ENCODE results near the gene APOA4.

Gene APOA4

DNA sequence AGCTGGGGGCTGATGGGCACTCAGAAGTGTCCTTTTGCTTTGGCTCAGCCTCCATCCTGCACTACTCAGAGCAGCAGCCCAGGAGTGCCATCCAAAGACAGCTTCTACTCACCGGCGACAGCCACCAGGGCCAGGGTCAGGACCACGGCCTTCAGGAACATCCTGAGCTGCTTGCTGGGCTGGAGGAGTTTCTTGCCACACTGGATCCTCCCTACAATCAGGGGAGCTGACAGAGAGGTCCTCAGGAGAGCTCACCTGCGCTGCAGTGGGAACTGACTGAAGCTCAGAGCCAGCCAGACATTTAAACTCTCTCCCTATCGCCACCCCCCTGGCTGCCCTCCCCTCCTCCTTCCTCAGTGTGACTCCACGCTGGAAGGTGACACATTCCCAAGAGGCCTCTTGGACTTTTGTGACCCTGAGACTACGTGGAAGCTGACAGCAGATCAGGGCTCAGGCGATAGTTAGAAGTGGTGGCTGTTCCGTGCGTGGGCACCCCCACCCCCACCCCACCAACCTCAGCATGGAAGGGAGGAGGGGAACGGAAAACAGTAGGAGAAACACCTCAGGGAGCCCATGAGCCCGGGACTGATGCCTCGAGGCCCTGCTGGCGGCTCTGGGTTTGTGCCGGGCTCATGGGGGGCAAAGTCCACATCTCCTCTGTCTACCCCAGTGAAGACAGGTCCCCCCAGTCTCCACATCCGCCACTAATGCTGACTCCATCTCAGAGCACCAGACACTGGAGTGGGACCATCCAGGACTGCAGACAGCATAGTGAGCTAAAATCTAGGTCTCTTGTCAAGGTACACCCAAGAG, at the start of gene APOA4:
Gene APOA4 (minus strand): TSS at position 274 of the 813 bp plus-strand sequence. CDS start 113 bp downstream, at position 161.
- DNase-seq = no peak

DNA sequence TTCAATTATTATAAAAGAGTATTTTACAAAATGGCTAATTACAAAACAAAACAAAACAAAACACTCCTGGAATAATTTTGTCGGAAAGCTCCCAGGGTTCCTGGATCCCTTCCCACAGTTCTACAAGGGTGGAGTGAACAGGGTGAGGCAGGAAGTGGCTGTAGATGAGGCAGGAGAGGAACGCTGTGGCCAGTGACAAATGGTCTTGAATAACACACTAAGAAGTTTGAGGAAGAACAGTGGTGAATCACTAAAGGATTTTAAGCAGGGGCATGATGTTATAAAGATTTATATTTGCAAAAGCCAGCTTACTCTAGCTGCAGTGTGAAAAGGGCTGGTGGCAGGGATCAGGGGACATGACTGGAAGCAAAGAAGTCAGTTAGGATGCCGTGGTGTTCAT, 48.1 kb upstream of the APOA4 start:
- DNase-seq = no peak

GRCh38 chr11:116870054-116870453, 47.0 kb upstream of the APOA4 start:
- no peak for DNase-seq

DNA sequence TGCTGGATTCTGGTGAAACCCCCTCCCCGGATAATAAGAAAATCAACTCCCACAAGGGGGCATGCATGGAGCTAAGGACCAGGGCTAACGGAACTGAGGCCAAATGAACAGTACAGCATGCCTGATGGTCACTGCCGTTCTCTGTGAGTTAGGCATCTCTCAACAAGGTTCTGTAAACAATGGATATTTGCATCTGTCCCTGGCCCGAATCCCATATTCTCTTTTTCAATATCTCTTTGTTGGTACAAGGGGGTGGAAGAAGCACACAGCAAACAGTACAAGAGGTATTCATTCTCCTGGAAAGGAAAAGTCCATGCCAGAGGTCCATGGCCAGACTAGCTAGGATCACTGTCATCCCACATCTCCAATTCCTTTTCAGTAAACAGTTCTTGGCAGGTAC, 46.5 kb upstream of the APOA4 start:
- no peak for DNase-seq

DNA sequence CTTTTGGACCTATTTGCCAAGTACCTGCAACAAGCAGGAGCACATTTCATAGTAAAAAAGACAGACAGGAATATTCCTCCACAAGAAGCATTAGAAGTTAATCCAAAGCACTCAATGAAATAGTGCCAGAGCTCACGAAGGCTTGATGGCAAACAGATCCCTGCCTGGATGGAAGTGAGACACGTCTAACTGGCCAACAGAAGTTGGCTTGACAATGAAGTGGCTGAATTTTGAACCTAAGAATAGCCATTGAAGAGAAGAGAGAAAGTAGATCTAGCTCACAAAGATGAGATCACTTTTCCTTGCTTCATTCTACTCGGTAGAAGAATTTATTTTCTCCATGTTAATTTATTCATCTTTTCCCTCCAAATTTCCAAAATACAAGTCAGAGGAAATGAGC, 45.0 kb upstream of the APOA4 start:
- DNase-seq = no peak

GRCh38 chr11:116867619-116868018, 44.5 kb upstream of the APOA4 start:
- no peak for DNase-seq

DNA sequence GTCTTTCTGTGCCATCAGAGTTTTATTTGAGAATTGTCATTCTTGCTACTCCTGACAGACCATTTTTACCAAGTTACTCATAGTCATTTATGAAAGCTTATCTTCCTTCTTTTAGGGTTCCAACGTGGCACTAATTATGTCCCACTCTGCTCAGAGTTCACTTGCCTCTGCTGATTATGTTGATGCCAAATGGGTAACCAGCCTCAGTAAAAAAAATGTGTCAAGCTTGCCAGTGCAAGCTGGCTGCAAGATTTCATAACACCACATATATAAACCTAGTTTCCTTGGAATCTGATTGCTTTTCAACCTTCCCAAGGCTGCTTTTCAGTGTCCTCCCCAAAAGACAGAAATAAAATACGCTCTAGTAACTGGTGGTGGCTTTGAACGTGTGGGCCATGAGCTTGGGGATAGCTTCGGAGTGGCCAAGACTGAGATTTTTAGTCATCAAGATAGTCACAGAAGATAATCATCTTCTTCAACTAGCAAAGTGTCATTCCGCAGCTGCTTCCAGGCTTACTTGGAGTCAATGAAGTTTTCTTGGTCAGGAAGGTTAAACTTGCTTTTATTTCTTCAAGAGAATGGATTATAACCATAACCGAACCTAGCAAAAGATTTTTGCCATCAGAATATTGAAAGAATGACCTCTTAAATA, 43.8 kb upstream of the APOA4 start:
- DNase-seq = no peak

- no peak for DNase-seq
These were observed 42.6 kb upstream of the APOA4 start for GRCh38 chr11:116865696-116866095.

GRCh38 chr11:116864531-116864930, 41.4 kb upstream of the APOA4 start:
- no peak for DNase-seq

DNA sequence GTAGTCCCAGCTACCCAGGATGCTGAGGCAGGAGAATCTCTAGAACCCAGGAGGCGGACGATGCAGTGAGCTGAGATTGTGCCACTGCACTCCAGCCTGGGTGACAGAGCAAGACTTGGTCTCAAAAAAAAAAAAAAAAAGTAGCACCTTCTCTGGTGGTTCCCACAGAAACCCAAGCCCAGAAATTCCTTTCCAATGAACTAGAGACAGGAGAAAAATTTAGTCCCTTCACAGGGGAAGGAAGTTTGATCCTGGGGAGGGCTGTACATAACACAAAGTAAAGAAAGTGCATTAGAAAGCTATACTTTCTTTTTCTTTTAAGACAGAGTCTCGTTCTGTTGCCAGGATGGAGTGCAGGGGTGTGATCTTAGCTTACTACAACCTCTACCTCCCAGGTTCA, 39.8 kb upstream of the APOA4 start:
- DNase-seq = no peak

- no peak for DNase-seq
These were observed 39.1 kb upstream of the APOA4 start for GRCh38 chr11:116862185-116862584.

GRCh38 chr11:116861539-116861938, 38.4 kb upstream of the APOA4 start:
- no peak for DNase-seq

DNA sequence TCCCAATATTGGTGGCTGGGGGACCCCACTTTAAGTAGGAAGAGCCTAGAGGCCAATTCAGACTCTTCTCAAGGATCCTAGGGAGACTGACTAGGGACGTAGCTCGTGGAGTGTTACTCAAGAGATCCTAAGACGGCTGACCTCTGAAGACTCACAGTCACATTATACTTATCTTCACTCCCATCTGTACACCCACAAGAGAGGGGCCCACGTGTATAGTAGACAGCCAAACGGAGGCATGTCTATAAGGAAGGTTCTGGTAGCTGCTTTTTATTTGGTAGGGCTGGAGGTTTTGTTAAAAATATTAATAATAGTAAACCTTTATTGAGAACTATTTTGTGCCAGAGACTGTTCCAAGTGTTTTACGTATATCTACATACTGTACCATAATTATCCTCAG, 37.2 kb upstream of the APOA4 start:
- no peak for DNase-seq

DNA sequence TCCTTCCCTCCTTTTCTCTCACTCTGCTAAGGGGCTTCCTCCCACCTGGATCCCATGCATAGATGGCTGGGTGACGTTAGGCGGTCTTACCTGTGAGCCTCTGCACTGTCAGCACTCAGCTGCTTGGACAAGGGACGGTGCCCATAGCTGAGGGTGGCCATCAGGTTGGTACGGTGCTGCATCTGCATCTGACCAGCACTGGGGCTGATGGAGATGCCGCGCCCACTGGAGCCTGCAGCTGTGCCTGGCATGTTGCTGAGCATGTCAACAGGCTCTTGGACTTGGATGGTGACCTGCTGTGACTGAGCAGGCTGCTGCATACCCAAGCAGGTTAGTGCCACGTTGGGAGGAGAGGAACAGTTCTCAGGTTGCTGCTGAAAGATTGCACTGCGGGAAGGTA, 36.1 kb upstream of the APOA4 start:
- no peak for DNase-seq

DNA sequence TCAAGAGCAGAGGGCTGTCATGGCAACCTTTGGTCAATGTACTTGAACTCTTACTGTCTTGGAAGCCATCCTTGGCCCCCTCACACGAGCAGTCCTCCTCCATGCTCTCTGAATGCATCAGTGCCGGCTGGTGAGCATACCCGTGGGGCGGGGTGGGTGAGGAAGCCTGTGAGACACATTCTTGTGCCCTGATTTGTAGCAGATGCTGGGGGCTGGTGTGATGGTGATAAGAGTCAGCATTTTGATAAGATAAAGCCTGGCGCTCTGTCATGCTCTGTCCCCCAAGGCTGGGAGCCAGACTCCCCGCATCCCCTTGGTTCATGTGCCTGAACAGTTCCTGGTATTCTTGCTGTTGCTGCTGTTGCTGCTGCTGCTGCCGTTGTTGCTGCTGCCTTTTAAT, 34.8 kb upstream of the APOA4 start:
- DNase-seq = no peak

DNA sequence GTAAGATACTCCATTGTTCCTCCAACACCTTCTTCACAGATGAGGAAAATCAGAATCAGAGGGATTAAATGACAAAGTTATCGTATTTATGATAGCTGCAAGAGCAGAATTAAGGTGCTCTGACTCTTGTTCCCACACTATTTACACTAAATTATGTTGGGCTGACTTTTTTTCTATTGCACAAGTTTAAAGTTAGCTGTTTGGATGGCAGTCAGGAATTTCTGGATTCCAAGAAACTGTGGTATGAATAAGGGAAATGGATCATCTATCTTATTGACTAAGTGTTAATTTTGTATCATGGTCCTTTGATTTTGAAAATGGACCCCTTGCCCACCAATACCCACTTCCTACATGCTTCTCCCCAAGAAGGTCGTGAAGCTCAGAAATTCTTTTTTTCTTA, 34.2 kb upstream of the APOA4 start:
- no peak for DNase-seq

GRCh38 chr11:116856423-116856822, 33.3 kb upstream of the APOA4 start:
- DNase-seq = no peak

GRCh38 chr11:116855413-116855812, 32.3 kb upstream of the APOA4 start:
- DNase-seq = no peak

- peak; percentile 72 to 74 for DNase-seq
These were observed 30.5 kb upstream of the APOA4 start for GRCh38 chr11:116853461-116854073.

- peak; percentile 42 to 46 for DNase-seq
These were observed 29.3 kb upstream of the APOA4 start for GRCh38 chr11:116852261-116853031.

DNA sequence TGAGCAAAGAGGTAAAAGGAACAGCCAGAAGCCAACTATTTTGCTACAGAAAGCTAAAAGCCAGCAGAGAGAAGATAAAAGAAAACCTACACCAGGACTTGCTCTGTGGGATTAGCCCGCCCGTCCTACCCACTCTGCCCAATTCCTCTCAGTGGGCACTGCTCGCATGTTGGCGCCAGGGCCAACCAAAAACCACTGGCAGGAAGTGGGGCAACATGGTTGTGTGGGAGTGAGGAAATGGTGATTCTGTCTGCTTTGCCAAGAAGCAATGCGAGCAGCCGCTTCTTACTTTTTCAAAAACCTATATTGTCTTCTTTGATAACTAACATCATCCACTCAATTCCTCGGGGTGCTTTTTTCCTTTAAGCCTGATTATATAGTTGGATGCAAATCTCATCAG, 28.5 kb upstream of the APOA4 start:
- DNase-seq = peak; percentile 74

DNA sequence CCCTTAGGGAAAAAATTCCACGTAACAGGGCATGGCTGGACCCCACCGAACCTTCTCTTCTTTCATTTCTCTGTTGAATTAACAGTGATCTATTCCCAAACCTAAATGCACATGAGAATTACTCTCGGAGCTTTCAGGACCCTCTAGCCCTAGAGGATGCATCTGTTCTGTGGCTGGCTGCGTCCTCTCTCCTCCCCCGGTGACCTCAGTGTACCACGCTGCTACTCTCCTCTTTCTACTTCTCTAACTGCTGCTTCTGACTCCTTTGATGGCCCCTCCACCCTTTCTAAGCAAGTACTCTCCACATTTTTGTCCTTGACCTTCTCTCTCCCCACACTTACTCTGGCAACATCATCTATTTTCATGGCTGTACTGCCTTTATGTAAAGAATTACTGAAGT, 26.4 kb upstream of the APOA4 start:
- no peak for DNase-seq

DNA sequence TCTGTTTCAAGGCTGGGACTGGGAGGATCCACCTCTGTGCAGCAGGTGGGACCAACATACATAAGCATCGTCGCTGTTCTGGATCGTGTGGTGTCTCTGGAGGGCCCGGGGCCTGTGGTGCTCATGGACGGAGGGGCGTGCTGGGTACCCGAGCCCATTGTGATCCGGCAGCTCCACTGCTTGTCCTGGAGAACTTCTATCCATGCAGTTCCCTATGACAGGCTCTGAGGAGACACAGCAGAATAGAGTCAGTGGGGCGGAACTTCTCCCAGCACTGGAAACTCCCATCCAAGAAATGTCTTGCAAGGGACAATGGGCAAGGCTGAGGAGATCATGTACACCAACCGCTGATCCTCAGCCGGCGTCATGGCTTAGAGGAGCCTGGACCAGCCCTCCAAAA, 26.0 kb upstream of the APOA4 start:
- DNase-seq = no peak

Measured in activated T-cell treated with anti-CD3 and anti-CD28 coated beads, Interleukin-2, amount 50 U/mL, for 48 hours (primary cell).